ENCODE results near the gene CUL7.

Gene CUL7

DNA sequence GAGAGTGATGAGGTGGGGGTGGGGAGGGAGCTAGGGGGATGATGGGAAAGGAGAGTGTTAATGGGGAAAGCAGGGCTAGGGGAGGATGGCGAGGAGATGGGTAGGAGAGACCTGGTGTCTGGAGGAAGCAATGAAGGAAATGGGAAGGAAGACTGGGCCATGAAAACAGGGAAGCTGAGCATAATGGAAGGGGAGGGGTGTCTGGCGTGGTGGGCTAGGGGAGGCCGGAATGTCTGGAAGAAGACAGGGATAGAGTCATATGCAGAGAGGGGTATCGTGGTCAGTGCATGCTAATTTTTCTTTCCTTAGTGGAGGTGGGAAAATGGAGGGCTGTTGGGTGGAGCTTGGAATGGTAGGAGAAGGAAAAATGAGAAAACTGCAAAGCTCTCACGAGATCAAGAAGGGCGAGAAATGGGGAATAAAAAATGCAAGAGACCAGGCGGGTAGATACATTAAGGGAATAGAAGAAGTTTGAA, 39.2 kb downstream of the CUL7 start:
- Histone ChIP-seq H3K4me1 (ENCODE audit: control insufficient read depth in 2 of 2, insufficient read depth in 1 of 2, low read depth in 1 of 2, low read length in 2 of 2) (peaks cover 3 to 12% of the 10 kb centered on the region in 2 donors), H2BK15ac (ENCODE audit: low read length) (no peak overlapping the region), H2AFZ (ENCODE audit: low read length) (peak overlapping the region; percentile 91), H3K79me1 (ENCODE audit: low read depth, low read length) (peaks cover 21% of the 10 kb centered on the region), H3K9ac (ENCODE audit: low read depth, low read length, poor library complexity) (peak overlapping the region; percentile 97), H4K8ac (ENCODE audit: low read depth, low read length) (no peak overlapping the region), H2AK5ac (ENCODE audit: low read depth, low read length) (peak overlapping the region; percentile 47), H2BK12ac (ENCODE audit: low read length) (no peak overlapping the region), H3K9me3 (replicated peaks in 1 of 2; ENCODE audit: control insufficient read depth in 2 of 2, insufficient read depth in 1 of 2, low read depth in 1 of 2, low read length in 2 of 2) (no peaks in the 10 kb centered on the region), H2BK120ac (ENCODE audit: low read depth, low read length) (no peak overlapping the region), H3K14ac (ENCODE audit: low read length) (peak overlapping the region; percentile 82), H3K27me3 (ENCODE audit: control insufficient read depth in 3 of 3, insufficient read depth in 3 of 3, low read depth in 1 of 3, low read length in 3 of 3) (no peaks in the 10 kb centered on the region), H4K91ac (ENCODE audit: low read depth, low read length, poor library complexity) (no peak overlapping the region), H3K36me3 (replicated peaks in 1 of 2; ENCODE audit: control insufficient read depth in 2 of 2, insufficient read depth in 2 of 2, low read length in 2 of 2) (peaks cover 45 to 72% of the 10 kb centered on the region in 2 donors), H3K4ac (ENCODE audit: low read length) (no peak overlapping the region), H3K18ac (ENCODE audit: low read length) (peak overlapping the region; percentile 87), H3K4me2 (ENCODE audit: insufficient read depth, low read length, poor library complexity, severe bottlenecking) (peak overlapping the region; percentile 71), H3K23ac (ENCODE audit: low read depth, low read length, poor library complexity) (no peak overlapping the region), H2BK5ac (ENCODE audit: low read length) (peak overlapping the region; percentile 85), H3K27ac (replicated peaks; ENCODE audit: low read length) (peak overlapping the region; percentile 49), H3K4me3 (ENCODE audit: low read length in 2 of 2) (peak overlapping the region; percentile 94 to 97)
- DNase-seq (ENCODE audit: low spot score) = no peak
- no CpG with 5 or more reads among the region's 7 CpGs for WGBS, 2 donors (ENCODE audit: extremely low coverage in 2 of 2, insufficient read length in 2 of 2, insufficient replicate concordance in 1 of 2)

DNA sequence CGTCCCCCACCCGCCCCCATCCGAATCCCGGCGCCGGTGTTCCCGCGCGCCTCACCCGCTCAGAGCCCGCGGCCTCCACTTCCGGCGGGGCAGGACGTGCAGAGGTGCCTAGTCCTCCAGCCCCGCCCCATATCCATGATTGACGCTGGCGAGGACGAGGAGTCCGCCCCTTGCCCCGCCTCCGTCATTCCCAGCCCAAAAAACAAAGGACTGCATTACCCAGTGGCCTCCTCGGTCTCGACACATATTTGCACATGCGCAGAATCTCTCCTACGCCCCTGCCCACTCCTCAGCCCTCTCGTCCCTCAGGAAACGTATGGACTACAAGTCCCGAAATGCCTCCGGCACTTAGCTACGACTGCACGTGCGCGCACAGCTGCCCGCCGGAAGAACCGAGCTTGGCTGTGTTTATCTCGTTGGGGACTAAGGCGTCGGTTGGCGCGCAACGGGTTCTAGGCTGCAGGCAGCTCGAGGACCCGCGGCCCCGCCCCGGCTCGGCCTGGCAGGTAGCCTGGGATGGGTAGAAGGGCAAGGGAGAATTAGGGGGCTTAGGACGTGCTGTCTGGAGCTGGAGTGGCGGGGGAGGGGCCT, 39.7 kb downstream of the CUL7 start, which contains the start of the genes KLHDC3 and MEA1:
KLHDC3 (plus strand) TSS at position 407 of the 591 bp plus-strand sequence. CDS start 2,944 bp downstream, outside the sequence.
MEA1 (minus strand) TSS at position 104 of the 591 bp plus-strand sequence. CDS start 133 bp downstream, outside the sequence.
- no peak within 1 kb of the TSS for H4K8ac ChIP-seq (ENCODE audit: low read depth, low read length)
- no peak within 1 kb of the TSS for H4K91ac ChIP-seq (ENCODE audit: low read depth, low read length, poor library complexity)
- H3K18ac ChIP-seq (ENCODE audit: low read length) = peak within 1 kb of the TSS; percentile 87
- H2BK15ac ChIP-seq (ENCODE audit: low read length) = no peak within 1 kb of the TSS
- H3K4ac ChIP-seq (ENCODE audit: low read length) = no peak within 1 kb of the TSS
- peak within 1 kb of the TSS; percentile 91 for H2AFZ ChIP-seq (ENCODE audit: low read length)
- H3K14ac ChIP-seq (ENCODE audit: low read length) = peak within 1 kb of the TSS; percentile 82
- H3K4me2 ChIP-seq (ENCODE audit: insufficient read depth, low read length, poor library complexity, severe bottlenecking) = peak within 1 kb of the TSS; percentile 94
- peak within 1 kb of the TSS; percentile 85 for H2BK5ac ChIP-seq (ENCODE audit: low read length)
- peak; percentile 99 for DNase-seq (ENCODE audit: low spot score)
- peaks cover 3 to 12% of the 10 kb centered on the region in 2 donors for H3K4me1 ChIP-seq (ENCODE audit: control insufficient read depth in 2 of 2, insufficient read depth in 1 of 2, low read depth in 1 of 2, low read length in 2 of 2)
- no peak within 1 kb of the TSS for H2BK120ac ChIP-seq (ENCODE audit: low read depth, low read length)
- peaks cover 21% of the 10 kb centered on the region for H3K79me1 ChIP-seq (ENCODE audit: low read depth, low read length)
- no peaks in the 10 kb centered on the region for H3K27me3 ChIP-seq (ENCODE audit: control insufficient read depth in 3 of 3, insufficient read depth in 3 of 3, low read depth in 1 of 3, low read length in 3 of 3)
- peak within 1 kb of the TSS; percentile 69 for H3K27ac ChIP-seq (replicated peaks; ENCODE audit: low read length)
- peak within 1 kb of the TSS; percentile 22 for H3K23ac ChIP-seq (ENCODE audit: low read depth, low read length, poor library complexity)
- H3K9ac ChIP-seq (ENCODE audit: low read depth, low read length, poor library complexity) = peak within 1 kb of the TSS; percentile 97
- H2BK12ac ChIP-seq (ENCODE audit: low read length) = no peak within 1 kb of the TSS
- H2AK5ac ChIP-seq (ENCODE audit: low read depth, low read length) = peak within 1 kb of the TSS; percentile 47
- WGBS, 2 donors (ENCODE audit: extremely low coverage in 2 of 2, insufficient read length in 2 of 2, insufficient replicate concordance in 1 of 2) = no CpG with 5 or more reads among the region's 51 CpGs
- H3K4me3 ChIP-seq (ENCODE audit: low read length in 2 of 2) = peak within 1 kb of the TSS; percentile 94 to 97
- H3K36me3 ChIP-seq (replicated peaks in 1 of 2; ENCODE audit: control insufficient read depth in 2 of 2, insufficient read depth in 2 of 2, low read length in 2 of 2) = peaks cover 48 to 72% of the 10 kb centered on the region in 2 donors
- H3K9me3 ChIP-seq (replicated peaks in 1 of 2; ENCODE audit: control insufficient read depth in 2 of 2, insufficient read depth in 1 of 2, low read depth in 1 of 2, low read length in 2 of 2) = no peaks in the 10 kb centered on the region

DNA sequence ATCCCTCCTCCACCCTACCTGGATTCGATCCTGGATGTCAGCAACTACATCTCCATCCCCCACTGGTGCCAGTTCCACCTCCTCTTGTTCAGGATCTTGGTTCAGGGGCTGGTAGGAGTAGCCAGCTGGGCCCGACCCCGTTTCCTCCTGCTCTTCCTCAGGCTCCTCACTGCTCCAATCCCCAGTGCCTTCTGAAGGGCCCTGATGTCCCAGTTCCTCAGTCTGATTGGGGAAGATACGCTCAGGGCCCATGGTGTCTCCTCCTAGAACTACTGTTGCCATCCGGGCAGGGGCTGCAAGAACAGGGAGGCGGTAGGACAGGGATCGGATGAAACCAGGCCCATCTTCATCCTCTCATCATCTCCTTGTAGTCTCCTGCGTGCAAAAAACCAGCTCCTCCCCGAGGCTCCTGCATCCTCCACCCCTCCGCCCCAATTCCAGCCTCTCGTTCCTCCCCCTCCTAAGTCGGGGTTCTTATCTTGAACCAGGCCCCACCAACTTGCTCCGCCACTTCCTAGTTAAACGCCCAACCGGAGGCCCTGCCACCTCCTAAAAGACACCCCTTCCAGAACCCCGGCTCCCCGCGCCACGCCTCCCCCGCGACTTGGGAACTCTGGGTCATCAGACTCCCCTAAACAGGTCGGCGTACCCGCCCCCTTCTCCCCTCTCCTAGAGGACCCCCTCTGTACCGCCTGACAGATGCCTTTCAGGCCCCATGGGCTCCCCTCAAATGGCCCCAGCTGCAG, 40.4 kb downstream of the CUL7 start:
- no peak overlapping the region for H3K4ac ChIP-seq (ENCODE audit: low read length)
- H4K91ac ChIP-seq (ENCODE audit: low read depth, low read length, poor library complexity) = no peak overlapping the region
- peak overlapping the region; percentile 94 for H3K4me2 ChIP-seq (ENCODE audit: insufficient read depth, low read length, poor library complexity, severe bottlenecking)
- no peak overlapping the region for H3K14ac ChIP-seq (ENCODE audit: low read length)
- H3K9me3 ChIP-seq (replicated peaks in 1 of 2; ENCODE audit: control insufficient read depth in 2 of 2, insufficient read depth in 1 of 2, low read depth in 1 of 2, low read length in 2 of 2) = no peaks in the 10 kb centered on the region
- peaks cover 49 to 72% of the 10 kb centered on the region in 2 donors for H3K36me3 ChIP-seq (replicated peaks in 1 of 2; ENCODE audit: control insufficient read depth in 2 of 2, insufficient read depth in 2 of 2, low read length in 2 of 2)
- WGBS, 2 donors (ENCODE audit: extremely low coverage in 2 of 2, insufficient read length in 2 of 2, insufficient replicate concordance in 1 of 2) = no CpG with 5 or more reads among the region's 25 CpGs
- H2BK120ac ChIP-seq (ENCODE audit: low read depth, low read length) = no peak overlapping the region
- H4K8ac ChIP-seq (ENCODE audit: low read depth, low read length) = no peak overlapping the region
- H2AFZ ChIP-seq (ENCODE audit: low read length) = peak overlapping the region; percentile 86
- peaks cover 21% of the 10 kb centered on the region for H3K79me1 ChIP-seq (ENCODE audit: low read depth, low read length)
- no peaks in the 10 kb centered on the region for H3K27me3 ChIP-seq (ENCODE audit: control insufficient read depth in 3 of 3, insufficient read depth in 3 of 3, low read depth in 1 of 3, low read length in 3 of 3)
- H2AK5ac ChIP-seq (ENCODE audit: low read depth, low read length) = no peak overlapping the region
- peak overlapping the region; percentile 71 for H3K9ac ChIP-seq (ENCODE audit: low read depth, low read length, poor library complexity)
- H2BK12ac ChIP-seq (ENCODE audit: low read length) = no peak overlapping the region
- peak overlapping the region; percentile 8 for H2BK5ac ChIP-seq (ENCODE audit: low read length)
- H3K23ac ChIP-seq (ENCODE audit: low read depth, low read length, poor library complexity) = peak overlapping the region; percentile 22
- DNase-seq (ENCODE audit: low spot score) = no peak
- H3K4me1 ChIP-seq (ENCODE audit: control insufficient read depth in 2 of 2, insufficient read depth in 1 of 2, low read depth in 1 of 2, low read length in 2 of 2) = peaks cover 3 to 12% of the 10 kb centered on the region in 2 donors
- peak overlapping the region; percentile 86 to 97 for H3K4me3 ChIP-seq (ENCODE audit: low read length in 2 of 2)
- H3K27ac ChIP-seq (replicated peaks; ENCODE audit: low read length) = no peak overlapping the region
- H2BK15ac ChIP-seq (ENCODE audit: low read length) = no peak overlapping the region
- peak overlapping the region; percentile 81 for H3K18ac ChIP-seq (ENCODE audit: low read length)

DNA sequence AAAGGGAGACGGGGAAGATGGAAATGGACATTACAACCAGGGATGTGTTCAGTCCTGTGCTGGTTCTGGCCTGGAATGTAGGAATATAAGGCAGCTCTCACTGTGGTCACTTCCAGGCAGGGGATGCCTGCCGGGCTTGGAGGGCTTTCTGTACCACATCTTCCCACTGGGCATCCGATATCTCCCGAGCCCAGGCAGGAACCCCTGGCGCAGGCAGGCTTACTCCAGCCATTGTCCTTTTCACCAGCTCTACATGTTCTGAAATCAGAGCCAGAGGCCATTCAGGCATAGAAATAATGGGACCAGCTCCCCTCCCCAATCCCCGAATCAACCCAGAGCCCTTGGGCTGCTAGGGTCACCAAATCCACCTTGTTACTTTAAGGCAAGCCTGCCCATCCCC, 41.3 kb downstream of the CUL7 start:
- no peak overlapping the region for H2BK12ac ChIP-seq (ENCODE audit: low read length)
- H3K23ac ChIP-seq (ENCODE audit: low read depth, low read length, poor library complexity) = no peak overlapping the region
- no peaks in the 10 kb centered on the region for H3K27me3 ChIP-seq (ENCODE audit: control insufficient read depth in 3 of 3, insufficient read depth in 3 of 3, low read depth in 1 of 3, low read length in 3 of 3)
- no peak overlapping the region for H4K8ac ChIP-seq (ENCODE audit: low read depth, low read length)
- no peak overlapping the region for H2BK5ac ChIP-seq (ENCODE audit: low read length)
- H3K79me1 ChIP-seq (ENCODE audit: low read depth, low read length) = peaks cover 21% of the 10 kb centered on the region
- no peaks in the 10 kb centered on the region for H3K9me3 ChIP-seq (replicated peaks in 1 of 2; ENCODE audit: control insufficient read depth in 2 of 2, insufficient read depth in 1 of 2, low read depth in 1 of 2, low read length in 2 of 2)
- H3K4ac ChIP-seq (ENCODE audit: low read length) = no peak overlapping the region
- no peak overlapping the region for H2BK120ac ChIP-seq (ENCODE audit: low read depth, low read length)
- no peak for DNase-seq (ENCODE audit: low spot score)
- no peak overlapping the region for H2BK15ac ChIP-seq (ENCODE audit: low read length)
- peaks cover 3 to 12% of the 10 kb centered on the region in 2 donors for H3K4me1 ChIP-seq (ENCODE audit: control insufficient read depth in 2 of 2, insufficient read depth in 1 of 2, low read depth in 1 of 2, low read length in 2 of 2)
- H3K36me3 ChIP-seq (replicated peaks in 1 of 2; ENCODE audit: control insufficient read depth in 2 of 2, insufficient read depth in 2 of 2, low read length in 2 of 2) = peaks cover 50 to 72% of the 10 kb centered on the region in 2 donors
- peak overlapping the region in 1 of 2 donors; percentile 97 for H3K4me3 ChIP-seq (ENCODE audit: low read length in 2 of 2)
- no peak overlapping the region for H2AK5ac ChIP-seq (ENCODE audit: low read depth, low read length)
- no peak overlapping the region for H4K91ac ChIP-seq (ENCODE audit: low read depth, low read length, poor library complexity)
- no peak overlapping the region for H3K4me2 ChIP-seq (ENCODE audit: insufficient read depth, low read length, poor library complexity, severe bottlenecking)
- WGBS, 2 donors (ENCODE audit: extremely low coverage in 2 of 2, insufficient read length in 2 of 2, insufficient replicate concordance in 1 of 2) = no CpG with 5 or more reads among the region's 6 CpGs
- H2AFZ ChIP-seq (ENCODE audit: low read length) = no peak overlapping the region
- H3K27ac ChIP-seq (replicated peaks; ENCODE audit: low read length) = no peak overlapping the region
- H3K18ac ChIP-seq (ENCODE audit: low read length) = no peak overlapping the region
- H3K9ac ChIP-seq (ENCODE audit: low read depth, low read length, poor library complexity) = no peak overlapping the region
- no peak overlapping the region for H3K14ac ChIP-seq (ENCODE audit: low read length)

Measured in neuronal stem cell (in vitro differentiated cells).